H9 (cell line): ENCODE measurements around the gene ABTB1. TPM values are rescaled to one million over a fixed set of nuclear protein-coding genes. Genes with fewer than 3 reads are reported as not detected.

ENCODE experiments used
- DNase-seq: peaks from one replicate; pipeline ENCODE4 v3.0.0-alpha.2; 2017
- H2AFZ ChIP-seq: one replicate; pipeline ENCODE4 v1.6.1; 2013; ENCODE audit warnings: mild to moderate bottlenecking, low read length, control low read depth, moderate library complexity
- H2AK5ac ChIP-seq: 2 replicates; pipeline ENCODE4 v1.6.1; 2013; ENCODE audit warnings: low read length, control low read depth, mixed read lengths; ENCODE audit not compliant: insufficient read length
- H2BK120ac ChIP-seq: one replicate; pipeline ENCODE4 v1.6.1; 2013; ENCODE audit warnings: low read depth, mild to moderate bottlenecking, low read length, control low read depth, inconsistent platforms; ENCODE audit not compliant: poor library complexity, severe bottlenecking
- H2BK12ac ChIP-seq: 2 replicates; pipeline ENCODE4 v1.6.1; 2013; ENCODE audit warnings: low read length, control low read depth, mixed read lengths, low read depth; ENCODE audit not compliant: insufficient read length
- H2BK15ac ChIP-seq: 2 replicates; pipeline ENCODE4 v1.6.1; 2013; ENCODE audit warnings: low read depth, low read length, control low read depth
- H2BK20ac ChIP-seq: one replicate; pipeline ENCODE4 v1.6.1; 2013; ENCODE audit warnings: low read depth, mild to moderate bottlenecking, low read length, control low read depth, inconsistent platforms; ENCODE audit not compliant: poor library complexity, severe bottlenecking
- H2BK5ac ChIP-seq: 2 replicates; pipeline ENCODE4 v1.6.1; 2013; ENCODE audit warnings: low read length, control low read depth, mixed read lengths; ENCODE audit not compliant: insufficient read length
- H3K14ac ChIP-seq: 2 replicates; pipeline ENCODE4 v1.6.1; 2013; ENCODE audit warnings: low read length, control low read depth; ENCODE audit not compliant: insufficient read depth
- H3K18ac ChIP-seq: 2 replicates; pipeline ENCODE4 v1.6.1; 2013; ENCODE audit warnings: low read depth, mild to moderate bottlenecking, mixed read lengths, low read length, control low read depth; ENCODE audit not compliant: insufficient read length
- H3K23ac ChIP-seq: 2 replicates; pipeline ENCODE4 v1.6.1; 2013; ENCODE audit warnings: low read length, control low read depth, mixed read lengths, low read depth; ENCODE audit not compliant: insufficient read length
- H3K23me2 ChIP-seq: 2 replicates; pipeline ENCODE4 v1.6.1; 2013; ENCODE audit warnings: low read depth, mild to moderate bottlenecking, mixed read lengths, low read length, control low read depth; ENCODE audit not compliant: insufficient read length, poor library complexity, severe bottlenecking
- H3K27ac ChIP-seq: 2 replicates; pipeline ENCODE4 v1.5.1; 2013; ENCODE audit warnings: low read length, control low read depth, mixed read lengths, low read depth; ENCODE audit not compliant: insufficient read length
- H3K27me3 ChIP-seq: 2 replicates; pipeline ENCODE4 v1.6.1; 2013; ENCODE audit warnings: low read length, control low read depth, inconsistent platforms; ENCODE audit not compliant: insufficient read depth
- H3K4ac ChIP-seq: 2 replicates; pipeline ENCODE4 v1.6.1; 2013; ENCODE audit warnings: low read depth, mild to moderate bottlenecking, control low read depth, inconsistent platforms, low read length, moderate library complexity
- H3K4me1 ChIP-seq: 2 replicates; pipeline ENCODE4 v1.6.1; 2013; ENCODE audit warnings: low read length, control low read depth, inconsistent platforms; ENCODE audit not compliant: insufficient read depth
- H3K4me2 ChIP-seq: 2 replicates; pipeline ENCODE4 v1.6.1; 2013; ENCODE audit warnings: low read length, control low read depth, mixed read lengths; ENCODE audit not compliant: insufficient read length, insufficient read depth
- H3K56ac ChIP-seq: 2 replicates; pipeline ENCODE4 v1.6.1; 2013; ENCODE audit warnings: low read depth, mild to moderate bottlenecking, mixed read lengths, low read length, control low read depth; ENCODE audit not compliant: insufficient read length
- H3K79me1 ChIP-seq: 2 replicates; pipeline ENCODE4 v1.6.1; 2013; ENCODE audit warnings: low read depth, mild to moderate bottlenecking, moderate library complexity, low read length, control low read depth, inconsistent platforms; ENCODE audit not compliant: insufficient read depth, poor library complexity, severe bottlenecking
- H3K79me2 ChIP-seq: 2 replicates; pipeline ENCODE4 v1.6.1; 2013; ENCODE audit warnings: low read length, control low read depth, inconsistent platforms; ENCODE audit not compliant: insufficient read depth
- H3K9ac ChIP-seq: 2 replicates; pipeline ENCODE4 v1.6.1; 2013; ENCODE audit warnings: low read length, control low read depth, mixed read lengths; ENCODE audit not compliant: insufficient read length; ENCODE audit errors: extremely low read depth
- H3K9me3 ChIP-seq: one replicate; pipeline ENCODE4 v1.6.1; 2013; ENCODE audit warnings: low read depth, low read length, inconsistent platforms; ENCODE audit not compliant: control insufficient read depth
- H3T11ph ChIP-seq: one replicate; pipeline ENCODE4 v1.6.1; 2013; ENCODE audit warnings: mild to moderate bottlenecking, low read length, control low read depth, inconsistent platforms
- H4K20me1 ChIP-seq: one replicate; pipeline ENCODE4 v1.6.1; 2013; ENCODE audit not compliant: control insufficient read depth, insufficient read length, insufficient read depth
- H4K5ac ChIP-seq: 2 replicates; pipeline ENCODE4 v1.6.1; 2013; ENCODE audit warnings: low read depth, mild to moderate bottlenecking, mixed read lengths, low read length, control low read depth; ENCODE audit not compliant: insufficient read length
- H4K8ac ChIP-seq: replicated peaks from 2 replicates; pipeline ENCODE4 v1.6.1; 2013; ENCODE audit warnings: low read length, control low read depth, mixed read lengths, low read depth; ENCODE audit not compliant: insufficient read length
- H4K91ac ChIP-seq: 2 replicates; pipeline ENCODE4 v1.6.1; 2013; ENCODE audit warnings: low read depth, mild to moderate bottlenecking, moderate library complexity, mixed read lengths, low read length, control low read depth; ENCODE audit not compliant: insufficient read length
- H3K27ac Mint-ChIP-seq, 3 experiments: 2 replicates in 2 of 3; 3 replicates in 1 of 3; pipeline ENCODE4 v1.8.0; 2020 to 2021; ENCODE audit warnings: mixed read lengths in 3 of 3, mild to moderate bottlenecking in 1 of 3, moderate library complexity in 1 of 3
- H3K27me3 Mint-ChIP-seq: 2 replicates; pipeline ENCODE4 v1.8.0; 2021; ENCODE audit warnings: low read depth, mild to moderate bottlenecking, moderate library complexity, mixed read lengths
- H3K36me3 Mint-ChIP-seq, 3 experiments: 2 replicates in 2 of 3; 3 replicates in 1 of 3; pipeline ENCODE4 v1.8.0; 2020 to 2021; ENCODE audit warnings: low read depth in 3 of 3, mixed read lengths in 3 of 3; ENCODE audit not compliant: insufficient read depth in 1 of 3
- H3K4me1 Mint-ChIP-seq, 2 experiments: 2 replicates each; pipeline ENCODE4 v1.8.0; 2020; ENCODE audit warnings: mixed read lengths in 2 of 2
- H3K4me3 Mint-ChIP-seq, 2 experiments: 2 replicates in 1 of 2; 3 replicates in 1 of 2; pipeline ENCODE4 v1.8.0; 2020 to 2021; ENCODE audit warnings: mild to moderate bottlenecking in 2 of 2, mixed read lengths in 2 of 2, moderate library complexity in 1 of 2
- H3K9me3 Mint-ChIP-seq, 2 experiments: 2 replicates in 1 of 2; 3 replicates in 1 of 2; pipeline ENCODE4 v1.8.0; 2020; ENCODE audit warnings: mild to moderate bottlenecking in 2 of 2, mixed read lengths in 2 of 2, moderate library complexity in 1 of 2
- CTCF ChIP-seq: fragments of 200-600 bp; sonication (generic); conservative IDR thresholded peaks from 3 replicates; pipeline ENCODE4 v1.8.0; 2021; ENCODE audit warnings: antibody characterized with exemption, mild to moderate bottlenecking
- WGBS: extraction: QIAGEN DNeasy Blood & Tissue Kit; methylation state at CpG from one replicate; pipeline ENCODE4 v1.1.7; 2013; ENCODE audit warnings: missing lambda C conversion rate, low lambda C conversion rate, mixed read lengths; ENCODE audit not compliant: insufficient read length; ENCODE audit errors: extremely low coverage; 5-methylcytosine and 5-hydroxymethylcytosine counted together
- total RNA-seq: library from RNA; stranded (reverse); gene quantifications from 2 replicates; pipeline ENCODE4 v1.2.1, GENCODE V29; 2021

The ABTB1 gene
- total RNA-seq, 1 experiment from 2014 or later = 6.2 TPM

- no peak for TF ChIP-seq CTCF
- Histone ChIP-seq H3K4me1 (no peaks in the 10 kb centered on the region), H3K9me3 (no peaks in the 10 kb centered on the region), H2BK12ac (no peak overlapping the region), H3K27ac (no peak overlapping the region), H4K8ac (no peak overlapping the region), H4K5ac (no peak overlapping the region), H3K4ac (no peak overlapping the region), H2AFZ (no peak overlapping the region), H3K79me1 (no peaks in the 10 kb centered on the region), H2BK20ac (no peak overlapping the region), H2BK120ac (no peak overlapping the region), H3T11ph (no peak overlapping the region), H3K9ac (no peak overlapping the region), H4K20me1 (no peaks in the 10 kb centered on the region), H3K18ac (no peak overlapping the region), H4K91ac (no peak overlapping the region), H3K79me2 (no peaks in the 10 kb centered on the region), H3K14ac (no peak overlapping the region), H2BK5ac (no peak overlapping the region), H3K23ac (no peak overlapping the region), H2AK5ac (no peak overlapping the region), H3K4me2 (no peak overlapping the region), H2BK15ac (no peak overlapping the region), H3K27me3 (no peaks in the 10 kb centered on the region), H3K23me2 (no peaks in the 10 kb centered on the region), H3K56ac (no peak overlapping the region)
- no peaks in the 10 kb centered on the region for H3K9me3 Mint-ChIP-seq
- H3K4me3 Mint-ChIP-seq = no peak overlapping the region
- H3K27me3 Mint-ChIP-seq = no peaks in the 10 kb centered on the region
- no CpG with 5 or more reads among the region's 8 CpGs for WGBS
- H3K27ac Mint-ChIP-seq = no peak overlapping the region
- DNase-seq = no peak
- no peaks in the 10 kb centered on the region for H3K4me1 Mint-ChIP-seq
- peaks cover 0 to 2% (median 0%) of the 10 kb centered on the region in 3 experiments; a peak in 2 of 7 replicates for H3K36me3 Mint-ChIP-seq
Measured at GRCh38 chr3:127651516-127652172, 21.1 kb upstream of the ABTB1 start.
